Activated T-cell treated with anti-CD3 and anti-CD28 coated beads for 4 hours (primary cell): Measurements from ENCODE around the gene LRRC30.
"Not testable (repeated sequence)": the region's sequence is repeated elsewhere in the genome, so short reads cannot be mapped to it uniquely, and the experiment has no call there.

ENCODE experiments used
- DNase-seq: peaks from one replicate; pipeline ENCODE4 v3.0.0-alpha.2; 2020

The LRRC30 gene

DNA sequence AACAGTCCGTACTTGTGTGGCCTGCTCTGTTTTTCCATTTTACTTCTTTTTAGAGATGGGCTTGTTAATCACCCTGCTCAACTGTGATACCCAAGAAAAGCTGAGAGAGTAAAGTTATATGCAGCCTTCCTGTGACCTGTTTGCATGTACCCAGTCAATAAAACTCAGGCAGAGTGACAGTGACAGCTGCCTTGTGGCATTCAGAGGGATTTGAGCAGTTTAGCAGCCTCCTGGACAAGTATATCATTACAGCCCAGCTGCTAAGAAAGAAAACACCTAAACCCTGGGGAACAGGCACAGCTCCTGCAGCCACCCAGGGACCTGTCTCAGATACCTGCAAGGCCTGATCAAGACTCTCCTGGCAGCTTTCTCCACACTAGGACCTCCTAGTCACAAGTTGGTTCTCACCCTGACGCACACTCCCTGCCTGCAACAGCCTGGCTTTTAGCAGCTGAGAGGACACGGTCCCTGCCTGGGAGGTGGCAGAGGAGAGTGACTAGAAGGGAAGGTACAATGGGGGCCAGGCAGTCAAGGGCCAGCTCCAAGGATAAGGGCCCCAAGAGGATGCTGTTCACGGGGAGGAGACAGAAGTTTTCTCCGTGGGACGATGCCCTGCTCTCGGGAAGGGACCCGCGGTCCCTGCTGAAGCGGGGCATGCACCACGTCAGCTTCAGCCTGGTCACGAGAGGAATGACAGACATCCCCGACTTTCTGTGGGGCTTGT, at the start of gene LRRC30:
Gene LRRC30 (plus strand): TSS at position 464 of the 724 bp plus-strand sequence. CDS start 50 bp downstream, at position 514.
- DNase-seq: no peak

- no peak for DNase-seq
These were observed 45.2 kb upstream of the LRRC30 start for GRCh38 chr18:7185701-7186100.

GRCh38 chr18:7190547-7191156, 40.2 kb upstream of the LRRC30 start:
- no peak for DNase-seq

GRCh38 chr18:7191736-7192135, 39.2 kb upstream of the LRRC30 start:
- DNase-seq: no peak

- DNase-seq: no peak
These were observed 35.6 kb upstream of the LRRC30 start for GRCh38 chr18:7195266-7195665.

- no peak for DNase-seq
These were observed 34.5 kb upstream of the LRRC30 start for GRCh38 chr18:7196421-7196820.

- DNase-seq: no peak
These were observed 33.0 kb upstream of the LRRC30 start for GRCh38 chr18:7197854-7198253.

DNA sequence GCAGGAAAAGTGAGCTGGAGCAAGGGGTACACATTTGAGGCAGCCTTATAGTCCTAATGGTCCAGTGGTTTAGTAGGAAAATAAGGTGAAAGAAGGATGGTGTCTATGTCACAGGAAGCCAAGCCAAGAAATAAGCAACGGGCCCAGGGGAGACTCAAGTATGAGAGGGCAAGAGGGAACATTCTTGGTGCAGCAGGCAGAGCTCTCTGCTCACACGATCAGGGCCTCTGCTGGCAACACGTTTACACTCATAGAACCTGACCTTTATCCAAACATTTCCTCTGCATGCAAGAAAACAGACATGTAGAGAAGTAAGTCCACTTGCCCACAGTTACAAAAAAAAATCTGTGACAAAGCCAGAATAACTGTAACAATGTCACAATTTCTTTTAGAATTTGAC, 32.6 kb upstream of the LRRC30 start:
- DNase-seq: no peak

GRCh38 chr18:7201096-7201495, 29.8 kb upstream of the LRRC30 start:
- no peak for DNase-seq

- no peak for DNase-seq
These were observed 28.7 kb upstream of the LRRC30 start for GRCh38 chr18:7202169-7202568.

DNA sequence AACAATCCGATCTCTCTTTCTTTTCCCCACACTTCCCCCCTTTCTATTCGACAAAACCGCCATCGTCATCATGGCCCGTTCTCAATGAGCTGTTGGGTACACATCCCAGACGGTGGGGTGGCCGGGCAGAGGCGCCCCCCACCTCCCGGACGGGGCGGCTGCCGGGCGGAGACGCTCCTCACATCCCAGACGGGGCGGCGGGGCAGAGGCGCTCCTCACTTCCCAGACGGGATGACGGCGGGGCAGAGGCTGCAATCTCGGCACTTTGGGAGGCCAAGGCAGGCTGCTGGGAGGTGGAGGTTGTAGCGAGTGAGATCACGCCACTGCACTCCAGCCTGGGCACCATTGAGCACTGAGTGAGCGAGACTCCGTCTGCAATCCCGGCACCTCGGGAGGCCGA, 27.3 kb upstream of the LRRC30 start:
- not testable (repeated sequence) for DNase-seq

DNA sequence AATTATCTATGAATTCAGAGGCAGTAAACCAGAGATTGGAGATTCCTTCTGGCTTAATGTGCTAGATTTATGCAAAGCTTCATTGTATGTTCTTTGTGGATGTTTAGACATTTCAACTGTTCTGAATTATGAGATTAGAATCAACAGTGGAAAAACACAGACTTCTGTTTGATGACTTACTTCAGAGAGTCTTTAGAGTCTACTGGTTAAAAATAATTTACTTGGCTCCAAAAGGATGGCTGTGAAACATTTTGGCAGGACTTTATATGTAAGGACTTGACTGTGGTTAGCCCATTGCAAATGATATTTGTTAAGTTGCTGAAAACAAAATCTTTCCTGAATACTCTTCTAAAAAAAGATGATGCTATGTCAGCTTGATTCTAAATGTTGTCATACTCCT, 25.5 kb upstream of the LRRC30 start:
- no peak for DNase-seq

DNA sequence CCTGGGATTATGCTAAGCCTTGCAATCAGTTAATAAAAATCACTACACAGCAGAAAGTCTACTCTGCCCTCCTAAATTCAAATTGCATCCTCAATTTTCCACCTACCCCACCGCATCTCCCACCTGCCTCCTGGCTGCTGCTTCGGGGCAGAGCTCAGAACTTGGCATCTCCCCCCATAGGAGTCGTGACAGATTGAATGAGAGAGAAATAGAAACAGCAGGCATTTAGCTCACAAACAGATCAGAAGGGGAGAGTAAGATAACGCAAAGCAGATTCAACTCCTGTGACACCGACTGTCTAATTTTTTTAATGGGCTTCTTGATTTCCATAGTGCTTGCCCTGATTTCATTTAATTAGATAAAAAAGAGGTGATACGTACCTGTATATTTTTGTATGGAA, 24.7 kb upstream of the LRRC30 start:
- DNase-seq: no peak

DNA sequence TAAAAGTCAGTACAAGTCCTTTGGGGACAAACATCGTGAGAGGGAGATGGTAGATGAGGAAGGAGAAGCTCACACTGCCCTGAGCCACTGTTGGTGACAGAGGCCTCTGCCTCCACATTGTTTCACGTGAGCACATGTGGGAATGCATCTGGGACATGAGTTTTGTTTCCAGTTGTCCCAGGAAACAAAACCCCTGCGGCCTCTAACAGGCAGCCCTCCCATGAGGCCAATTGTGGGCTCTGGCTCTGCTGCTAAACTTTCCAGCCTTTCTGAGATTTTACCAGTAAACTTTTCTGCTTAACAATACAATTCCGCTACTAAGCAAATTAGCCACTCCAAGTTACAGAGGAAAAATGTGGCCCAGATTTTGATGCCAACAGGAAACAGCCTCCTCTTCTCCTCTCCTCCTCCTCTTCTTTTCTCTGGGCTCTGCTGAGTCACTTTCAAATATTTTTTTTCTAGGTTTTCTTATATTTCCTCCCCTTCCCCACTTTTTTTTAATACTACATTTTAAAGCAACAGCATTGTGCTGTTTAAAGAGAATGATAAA, 23.4 kb upstream of the LRRC30 start:
- no peak for DNase-seq

DNA sequence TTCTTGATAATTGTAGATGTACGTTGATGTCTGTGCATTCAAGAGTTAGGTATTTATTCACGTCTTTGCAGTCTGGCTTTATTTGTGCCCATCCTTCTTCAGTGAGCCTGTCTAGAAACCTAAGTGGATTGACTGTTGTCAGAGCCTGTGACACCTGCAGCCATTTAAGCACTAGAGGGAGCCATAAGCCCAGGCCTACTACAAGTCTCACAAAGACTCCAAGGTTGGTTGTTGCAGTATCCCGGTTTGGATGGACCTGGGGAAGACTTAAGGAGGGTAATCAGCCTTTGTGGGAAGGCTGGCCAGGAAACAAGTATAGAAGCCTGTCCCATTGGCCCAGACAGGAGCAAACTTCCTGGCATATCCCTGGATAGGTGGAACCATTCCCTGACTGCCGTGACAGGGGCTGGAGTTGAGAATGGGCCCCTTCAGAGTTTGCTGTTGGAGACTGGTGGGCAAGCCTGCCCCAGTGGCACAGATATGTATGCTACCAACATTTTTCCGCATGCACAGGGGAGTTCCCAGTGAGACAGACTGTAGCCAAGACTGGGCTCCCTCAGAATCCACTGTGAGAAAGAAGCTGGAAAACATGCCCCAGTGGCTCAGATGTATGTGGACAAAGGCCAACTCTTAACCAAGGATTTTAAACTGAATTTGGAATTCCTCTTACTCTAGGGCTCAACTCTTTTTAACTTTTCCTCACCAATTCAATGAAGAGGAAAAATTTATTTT, 9.3 kb upstream of the LRRC30 start:
- no peak for DNase-seq

DNA sequence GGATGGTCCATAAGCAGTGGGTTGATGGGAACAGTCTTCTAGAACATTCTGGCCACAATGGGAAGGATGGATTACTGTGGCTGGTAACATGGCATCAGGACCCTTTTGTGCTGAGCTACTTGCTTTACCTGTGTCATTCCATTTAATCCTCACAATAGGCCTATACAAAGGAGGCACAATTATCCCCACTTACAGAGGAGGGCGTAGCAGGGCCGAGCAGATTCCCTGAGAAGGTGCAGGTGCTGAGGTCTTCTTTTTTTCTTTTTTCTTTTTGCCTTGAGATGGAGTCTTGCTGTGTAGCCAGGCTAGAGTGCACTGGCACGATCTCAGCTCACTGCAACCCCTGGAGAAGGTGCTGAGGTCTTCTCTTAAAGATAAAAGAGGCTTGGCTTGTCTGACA, 6.7 kb upstream of the LRRC30 start:
- DNase-seq: no peak

- no peak for DNase-seq
These were observed 1.3 kb downstream of the LRRC30 start for GRCh38 chr18:7232218-7232617.

DNA sequence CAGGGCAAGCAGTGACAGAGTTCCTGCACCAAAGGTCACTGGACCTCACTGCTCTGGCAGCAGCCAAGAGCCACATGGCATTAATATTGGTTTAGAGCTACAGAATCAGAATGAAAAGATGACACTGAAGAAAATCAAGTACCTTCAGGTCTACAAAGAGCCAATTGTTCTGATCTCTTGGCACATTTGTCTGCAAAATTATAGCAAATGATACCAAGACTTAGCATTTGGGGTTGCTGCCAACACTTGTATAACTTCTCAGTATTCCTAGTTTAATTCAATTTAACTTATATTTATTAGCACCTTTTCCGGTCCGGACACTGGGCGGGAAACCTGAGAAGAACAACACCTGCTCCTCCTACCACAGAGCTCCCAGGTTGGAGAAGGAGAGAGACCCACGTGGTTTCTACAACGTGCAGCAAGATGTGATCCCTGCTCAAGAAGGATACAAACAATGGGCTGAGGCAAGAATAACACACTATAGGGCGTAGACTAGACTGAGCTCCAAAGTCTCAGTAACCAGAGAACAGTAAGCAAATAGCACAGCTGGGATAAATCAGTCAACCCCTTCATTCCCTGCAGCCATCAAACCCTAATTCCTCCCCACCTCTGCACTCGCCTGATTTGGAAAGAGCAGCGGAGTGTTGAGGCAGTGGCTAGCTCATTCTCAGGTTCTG, 2.4 kb downstream of the LRRC30 start:
- no peak for DNase-seq

DNA sequence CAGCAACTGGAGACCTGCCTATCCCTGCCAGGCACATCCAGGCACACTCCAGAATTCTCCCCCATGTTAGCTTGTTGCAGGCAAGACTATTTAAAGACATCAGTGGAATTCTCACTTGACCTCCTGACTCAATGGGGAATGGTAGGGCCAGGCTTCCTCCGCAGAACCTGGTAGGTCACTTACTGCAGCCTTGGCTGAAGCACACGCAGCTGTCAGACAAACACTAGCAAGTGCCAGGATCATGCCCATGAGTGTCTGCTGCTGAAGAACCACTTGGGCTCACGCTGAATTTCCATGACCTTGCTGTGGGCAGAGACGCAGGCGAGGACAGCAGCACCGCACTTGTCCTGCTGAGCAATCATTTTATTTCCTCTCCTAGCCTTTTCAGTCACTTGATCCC, 3.2 kb downstream of the LRRC30 start:
- no peak for DNase-seq

GRCh38 chr18:7234956-7235355, 4.1 kb downstream of the LRRC30 start:
- no peak for DNase-seq

DNA sequence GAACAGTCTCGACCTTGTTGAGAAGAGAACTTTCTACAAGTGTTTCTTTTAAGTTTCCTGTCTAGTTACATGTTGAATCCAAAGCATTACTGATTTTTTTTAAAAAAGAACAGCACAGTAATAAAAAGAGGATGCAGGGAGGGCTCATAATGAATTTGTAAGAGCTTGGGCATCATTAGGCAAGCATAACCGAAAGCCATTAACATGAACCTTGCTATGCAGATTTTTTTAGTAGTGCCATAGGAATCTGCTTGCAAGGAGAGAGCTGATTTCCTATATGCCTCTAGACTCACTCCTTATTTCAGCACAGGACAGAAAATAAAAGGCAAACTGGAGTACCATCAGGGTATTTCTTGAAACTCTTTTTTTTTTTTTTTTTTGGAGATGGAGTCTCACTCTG, 5.2 kb downstream of the LRRC30 start:
- DNase-seq: no peak

- no peak for DNase-seq
These were observed 6.0 kb downstream of the LRRC30 start for GRCh38 chr18:7236933-7237332.

DNA sequence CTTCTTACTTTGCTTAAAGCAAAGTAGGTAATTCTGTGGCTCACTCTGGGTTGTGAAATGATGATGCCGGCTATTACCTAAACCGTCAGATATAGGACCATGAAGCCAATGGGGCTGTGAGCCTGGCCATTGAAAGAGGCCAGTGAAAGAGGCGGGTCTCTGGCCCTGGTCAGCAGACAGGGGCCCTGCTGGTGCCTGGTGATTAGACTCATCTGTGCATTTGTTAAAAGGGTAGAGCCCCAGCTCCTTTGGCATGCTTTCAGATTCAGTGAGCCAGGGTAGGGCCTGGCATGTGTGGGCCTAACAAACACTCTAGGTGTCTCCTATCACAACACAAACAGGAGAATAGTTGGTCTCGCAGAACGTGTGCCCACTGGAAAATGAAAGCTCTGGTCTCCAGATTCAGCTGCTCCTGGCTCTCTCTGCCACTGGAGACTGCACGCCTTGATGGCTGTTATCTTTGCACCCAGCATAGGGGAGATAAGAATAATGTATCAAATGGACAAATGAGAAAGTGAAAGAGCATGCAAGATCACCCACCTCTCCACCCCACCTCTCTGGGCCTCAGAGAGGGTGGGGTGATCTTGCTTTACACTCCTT, 6.9 kb downstream of the LRRC30 start:
- DNase-seq: no peak
